ENCODE results near the gene CPEB2. TPM values are rescaled to one million over a fixed set of nuclear protein-coding genes. Genes with fewer than 3 reads are reported as not detected.
A peak's percentile ranks its signal among the peaks of the same experiment; 100 is the strongest.

Gene CPEB2
- total RNA-seq, 2 experiments from 2014 or later: 19.7 to 20.3 TPM

- Mint-ChIP-seq H3K9me3 (no peaks in the 10 kb centered on the region), H3K27ac (peak overlapping the region; percentile 98), H3K27me3 (no peaks in the 10 kb centered on the region), H3K4me1 (peaks cover 28% of the 10 kb centered on the region), H3K36me3 (ENCODE audit: low read depth) (peaks cover 8% of the 10 kb centered on the region), H3K4me3 (peak overlapping the region; percentile 88)
- peak; percentile 89 for DNase-seq
- ChIA-PET POLR2A (interaction anchor here (0.6 kb wide), 1 partner anchor 111 kb away, joined by 3 read pairs; no protein-coding TSS in a partner anchor), CTCF (interaction anchor here (0.8 kb wide), 1 partner anchor 26 kb away, joined by 3 read pairs; no protein-coding TSS in a partner anchor)
Observed at GRCh38 chr4:15002659-15003400, 549 bp downstream of the CPEB2 start.

DNA sequence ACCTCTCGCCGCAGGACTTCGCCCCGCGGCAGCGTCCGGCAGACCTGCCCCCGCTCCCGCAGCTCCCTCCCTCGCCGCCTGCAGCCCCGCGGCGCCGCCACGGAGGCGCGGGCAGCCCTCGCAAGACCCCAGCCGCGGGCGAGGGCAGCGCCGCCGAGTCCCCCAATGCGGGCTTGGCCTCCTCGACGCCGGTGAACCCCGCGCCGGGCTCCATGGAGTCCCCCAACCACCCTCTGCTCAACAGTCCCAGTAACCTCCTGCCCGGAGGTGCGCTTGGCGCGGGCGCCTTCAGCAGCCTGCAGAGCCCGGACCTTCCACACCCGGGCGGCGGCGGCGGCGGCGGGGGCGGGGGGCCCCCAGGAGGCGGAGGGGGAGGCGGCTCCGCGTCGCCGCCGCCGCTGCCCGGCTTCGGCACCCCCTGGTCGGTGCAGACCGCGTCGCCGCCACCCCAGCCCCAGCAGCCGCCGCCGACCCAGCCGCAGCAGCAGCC, 1.2 kb downstream of the CPEB2 start:
- no peaks in the 10 kb centered on the region for H3K27me3 Mint-ChIP-seq
- H3K4me1 Mint-ChIP-seq: peaks cover 32% of the 10 kb centered on the region
- CTCF ChIA-PET: interaction anchor here (0.8 kb wide), 1 partner anchor 27 kb away, joined by 3 read pairs; no protein-coding TSS in a partner anchor
- DNase-seq: peak; percentile 50
- H3K9me3 Mint-ChIP-seq: no peaks in the 10 kb centered on the region
- peak overlapping the region; percentile 88 for H3K4me3 Mint-ChIP-seq
- peaks cover 12% of the 10 kb centered on the region for H3K36me3 Mint-ChIP-seq (ENCODE audit: low read depth)
- H3K27ac Mint-ChIP-seq: peak overlapping the region; percentile 98
- POLR2A ChIA-PET: no interaction called here

GRCh38 chr4:15003891-15004738, 1.8 kb downstream of the CPEB2 start:
- Mint-ChIP-seq H3K4me1 (peaks cover 35% of the 10 kb centered on the region), H3K9me3 (no peaks in the 10 kb centered on the region), H3K36me3 (ENCODE audit: low read depth) (peaks cover 14% of the 10 kb centered on the region), H3K27ac (peak overlapping the region; percentile 81), H3K27me3 (no peaks in the 10 kb centered on the region), H3K4me3 (peak overlapping the region; percentile 88)
- ChIA-PET POLR2A (no interaction called here), CTCF (interaction anchor here (0.6 to 0.7 kb wide), 2 partner anchors 14 to 666 kb away, joined by 3 to 6 read pairs; no protein-coding TSS in a partner anchor)
- DNase-seq: peak; percentile 42

- ChIA-PET POLR2A (no interaction called here), CTCF (interaction anchor here (0.6 to 0.7 kb wide), 2 partner anchors 13 to 665 kb away, joined by 3 to 6 read pairs; no protein-coding TSS in a partner anchor)
- Mint-ChIP-seq H3K36me3 (ENCODE audit: low read depth) (peaks cover 18% of the 10 kb centered on the region), H3K4me3 (peak overlapping the region; percentile 88), H3K27ac (peak overlapping the region; percentile 97), H3K27me3 (no peaks in the 10 kb centered on the region), H3K4me1 (peaks cover 37% of the 10 kb centered on the region), H3K9me3 (no peaks in the 10 kb centered on the region)
- DNase-seq: peak; percentile 55
Observed at GRCh38 chr4:15004739-15005301, 2.5 kb downstream of the CPEB2 start.

GRCh38 chr4:15005474-15006115, 3.3 kb downstream of the CPEB2 start:
- POLR2A ChIA-PET: no interaction called here
- Mint-ChIP-seq H3K9me3 (no peaks in the 10 kb centered on the region), H3K4me1 (peaks cover 41% of the 10 kb centered on the region), H3K4me3 (peak overlapping the region; percentile 88), H3K27me3 (no peaks in the 10 kb centered on the region), H3K36me3 (ENCODE audit: low read depth) (peaks cover 22% of the 10 kb centered on the region), H3K27ac (peak overlapping the region; percentile 97)
- DNase-seq: no peak
- CTCF ChIA-PET: no interaction called here

DNA sequence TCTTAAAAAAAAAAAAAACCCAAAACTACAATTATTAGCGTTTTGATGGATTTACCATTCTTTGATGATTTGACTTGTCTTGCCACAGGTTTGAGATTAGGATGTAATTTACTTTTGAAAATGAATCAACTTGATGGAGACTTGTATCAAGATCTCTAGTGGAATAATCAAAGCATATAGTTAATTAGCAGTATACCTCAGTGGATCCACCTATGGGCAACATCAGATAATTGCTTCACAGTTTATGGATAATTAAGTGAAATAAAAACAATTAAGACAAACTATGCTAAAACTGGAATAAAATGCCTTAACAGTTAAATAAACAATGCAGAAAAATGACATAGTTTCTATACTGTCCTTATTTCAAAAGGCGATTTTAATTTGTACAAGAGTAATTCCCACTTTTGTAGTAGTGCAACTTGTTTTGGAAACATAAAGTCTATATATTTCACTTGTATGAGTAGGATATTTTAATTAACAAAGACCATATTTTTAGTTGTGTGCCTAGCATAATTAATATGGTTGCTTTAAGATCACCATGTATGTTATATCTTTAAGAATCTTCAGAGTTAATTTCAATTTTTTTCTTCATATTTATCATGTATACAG, 4.2 kb downstream of the CPEB2 start:
- no peaks in the 10 kb centered on the region for H3K27me3 Mint-ChIP-seq
- no peak for DNase-seq
- POLR2A ChIA-PET: no interaction called here
- CTCF ChIA-PET: no interaction called here
- H3K36me3 Mint-ChIP-seq (ENCODE audit: low read depth): peaks cover 23% of the 10 kb centered on the region
- peak overlapping the region; percentile 97 for H3K27ac Mint-ChIP-seq
- H3K9me3 Mint-ChIP-seq: no peaks in the 10 kb centered on the region
- peaks cover 36% of the 10 kb centered on the region for H3K4me1 Mint-ChIP-seq
- peak overlapping the region; percentile 88 for H3K4me3 Mint-ChIP-seq

DNA sequence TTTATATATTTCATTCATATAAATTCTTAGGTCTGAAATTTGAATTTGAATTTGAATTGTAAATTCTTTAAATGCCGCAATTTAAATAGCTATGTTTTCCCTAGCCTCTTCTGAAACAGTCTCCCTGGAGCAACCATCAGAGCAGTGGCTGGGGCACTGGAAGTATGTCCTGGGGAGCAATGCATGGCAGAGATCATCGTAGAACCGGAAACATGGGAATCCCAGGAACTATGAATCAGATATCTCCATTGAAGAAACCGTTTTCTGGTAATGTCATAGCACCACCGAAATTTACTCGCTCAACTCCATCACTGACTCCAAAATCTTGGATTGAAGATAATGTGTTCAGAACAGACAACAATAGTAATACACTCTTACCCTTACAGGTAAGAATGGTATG, 4.9 kb downstream of the CPEB2 start:
- Mint-ChIP-seq H3K4me3 (no peak overlapping the region), H3K9me3 (no peaks in the 10 kb centered on the region), H3K36me3 (ENCODE audit: low read depth) (peaks cover 29% of the 10 kb centered on the region), H3K4me1 (peaks cover 38% of the 10 kb centered on the region), H3K27ac (no peak overlapping the region), H3K27me3 (no peaks in the 10 kb centered on the region)
- DNase-seq: no peak
- CTCF ChIA-PET: no interaction called here
- POLR2A ChIA-PET: no interaction called here

GRCh38 chr4:15010038-15010585, 7.8 kb downstream of the CPEB2 start:
- H3K27me3 Mint-ChIP-seq: no peaks in the 10 kb centered on the region
- peaks cover 41% of the 10 kb centered on the region for H3K4me1 Mint-ChIP-seq
- H3K9me3 Mint-ChIP-seq: no peaks in the 10 kb centered on the region
- CTCF ChIA-PET: interaction anchor here (0.9 to 1.1 kb wide), 2 partner anchors 18 to 1356 kb away, joined by 3 read pairs; no protein-coding TSS in a partner anchor
- DNase-seq: no peak
- peaks cover 33% of the 10 kb centered on the region for H3K36me3 Mint-ChIP-seq (ENCODE audit: low read depth)
- H3K4me3 Mint-ChIP-seq: no peak overlapping the region
- H3K27ac Mint-ChIP-seq: no peak overlapping the region
- POLR2A ChIA-PET: no interaction called here

DNA sequence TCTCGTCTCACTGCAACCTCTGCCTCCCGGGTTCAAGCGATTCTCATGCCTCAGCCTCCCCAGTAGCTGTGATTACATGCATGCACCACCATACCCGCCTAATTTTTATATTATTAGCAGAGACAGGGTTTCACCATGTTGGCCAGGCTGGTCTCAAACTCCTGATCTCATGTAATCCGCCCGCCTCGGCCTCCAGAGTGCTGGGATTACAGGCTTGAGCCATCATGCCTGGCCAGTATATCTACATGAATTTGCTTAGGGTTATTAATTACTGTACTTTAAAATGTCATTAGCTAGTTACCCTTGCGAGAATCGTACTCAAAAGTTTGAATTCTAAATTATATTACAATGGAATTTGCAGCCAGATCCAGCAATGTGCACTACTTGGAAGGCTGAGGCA, 8.9 kb downstream of the CPEB2 start:
- H3K4me1 Mint-ChIP-seq: peaks cover 38% of the 10 kb centered on the region
- no peak overlapping the region for H3K27ac Mint-ChIP-seq
- no peaks in the 10 kb centered on the region for H3K27me3 Mint-ChIP-seq
- peaks cover 40% of the 10 kb centered on the region for H3K36me3 Mint-ChIP-seq (ENCODE audit: low read depth)
- no peaks in the 10 kb centered on the region for H3K9me3 Mint-ChIP-seq
- ChIA-PET CTCF (interaction anchor here (0.9 kb wide), 1 partner anchor 1357 kb away, joined by 3 read pairs; no protein-coding TSS in a partner anchor), POLR2A (no interaction called here)
- H3K4me3 Mint-ChIP-seq: no peak overlapping the region
- DNase-seq: no peak

DNA sequence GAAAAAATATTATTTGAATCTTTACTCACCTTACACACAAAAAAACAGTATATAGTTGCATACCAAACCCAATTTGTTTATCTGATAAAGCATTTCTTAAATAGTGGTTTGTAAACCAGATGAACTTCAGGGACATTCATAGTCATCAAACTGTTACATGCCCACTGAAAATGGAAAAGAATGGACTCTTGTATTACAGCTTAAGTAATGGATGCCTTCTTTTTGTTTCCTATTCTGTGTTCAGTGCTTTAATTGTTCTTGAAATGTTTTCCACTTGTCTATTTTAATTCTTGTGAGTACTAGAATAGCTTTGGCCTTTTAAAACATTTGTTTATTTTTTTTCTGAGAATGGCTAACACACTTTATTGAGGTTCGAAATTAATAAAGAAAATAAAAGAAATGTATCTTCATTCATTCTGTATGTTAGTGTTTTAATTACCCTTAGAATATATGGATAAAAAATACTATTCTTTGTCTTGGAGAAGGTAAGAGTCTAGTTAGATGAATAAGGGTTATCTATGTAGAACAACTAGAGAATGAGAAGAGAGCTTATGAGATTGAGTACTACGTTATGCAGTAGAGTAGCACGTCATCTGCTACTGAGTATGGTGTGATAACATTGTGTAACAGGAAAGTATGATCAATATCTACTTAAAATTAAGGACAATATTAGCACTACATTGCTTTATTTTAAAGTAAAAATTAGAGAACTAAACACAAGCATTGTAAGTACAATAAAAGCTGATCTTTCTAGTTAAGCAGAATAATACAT, 9.9 kb downstream of the CPEB2 start:
- Mint-ChIP-seq H3K36me3 (ENCODE audit: low read depth) (peaks cover 39% of the 10 kb centered on the region), H3K27me3 (no peaks in the 10 kb centered on the region), H3K4me1 (peaks cover 39% of the 10 kb centered on the region), H3K27ac (no peak overlapping the region), H3K9me3 (no peaks in the 10 kb centered on the region), H3K4me3 (no peak overlapping the region)
- no peak for DNase-seq
- POLR2A ChIA-PET: no interaction called here
- CTCF ChIA-PET: no interaction called here

DNA sequence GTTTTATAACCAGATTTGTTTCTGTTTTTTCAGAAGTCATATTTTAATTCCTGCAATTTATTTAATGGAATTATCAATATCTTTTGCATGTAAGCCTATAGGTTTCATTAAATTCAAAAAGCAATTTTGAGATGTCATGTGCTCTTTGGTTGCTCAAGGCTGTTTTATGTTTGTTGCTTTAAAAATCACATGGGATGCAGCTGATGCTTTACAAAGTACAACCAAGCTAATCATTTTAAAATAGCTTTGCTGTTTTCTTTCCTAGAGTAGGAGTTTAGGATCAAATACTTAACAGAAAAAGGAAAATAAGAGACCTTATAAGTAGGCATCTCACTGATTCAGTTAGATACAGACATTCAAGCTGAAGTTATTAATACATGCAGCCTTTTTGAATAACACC, 11.3 kb downstream of the CPEB2 start:
- Mint-ChIP-seq H3K36me3 (ENCODE audit: low read depth) (peaks cover 44% of the 10 kb centered on the region), H3K27ac (no peak overlapping the region), H3K4me1 (peaks cover 42% of the 10 kb centered on the region), H3K4me3 (no peak overlapping the region), H3K27me3 (no peaks in the 10 kb centered on the region), H3K9me3 (no peaks in the 10 kb centered on the region)
- POLR2A ChIA-PET: no interaction called here
- CTCF ChIA-PET: interaction anchor here (0.7 kb wide), 1 partner anchor 186 kb away, joined by 3 read pairs; no protein-coding TSS in a partner anchor
- no peak for DNase-seq
